ENCODE data around the gene COX6A2.

Gene COX6A2

DNA sequence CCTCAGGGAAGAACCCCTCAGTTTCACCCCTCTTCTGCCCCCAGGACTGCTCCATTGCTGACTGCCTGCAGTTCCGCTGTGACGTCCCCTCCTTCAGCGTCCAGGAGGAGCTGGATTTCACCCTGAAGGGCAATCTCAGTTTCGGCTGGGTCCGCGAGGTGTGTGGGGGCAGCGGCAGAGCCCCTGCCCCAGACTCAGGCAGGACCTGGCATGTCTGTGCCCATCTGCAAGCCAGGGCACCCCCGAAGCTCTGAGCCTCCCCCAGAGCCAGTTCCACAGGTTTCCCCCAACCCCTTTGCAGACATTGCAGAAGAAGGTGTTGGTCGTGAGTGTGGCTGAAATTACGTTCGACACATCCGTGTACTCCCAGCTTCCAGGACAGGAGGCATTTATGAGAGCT lies 4.4 kb downstream of the COX6A2 start:
- Histone ChIP-seq H4K20me1 (ENCODE audit: insufficient read depth) (no peaks in the 10 kb centered on the region), H3K27ac (no peak overlapping the region), H3K36me3 (ENCODE audit: insufficient read depth) (no peaks in the 10 kb centered on the region), H3K79me2 (ENCODE audit: insufficient read depth, low read depth) (no peaks in the 10 kb centered on the region), H2AFZ (ENCODE audit: low read depth) (no peak overlapping the region), H3K4me2 (no peak overlapping the region), H3K27me3 (ENCODE audit: insufficient read depth, low read depth) (no peaks in the 10 kb centered on the region), H3K4me3 (IDR thresholded peaks at IDR 0.05; ENCODE audit: insufficient read depth, low read depth, low read length) (no peak overlapping the region), H3K4me1 (ENCODE audit: low read depth, poor library complexity, severe bottlenecking) (no peaks in the 10 kb centered on the region), H3K9ac (no peak overlapping the region)
- no peak for TF ChIP-seq CTCF (conservative IDR thresholded peaks at IDR 0.05; ENCODE audit: low read depth, low read length)

GRCh38 chr16:31423241-31423640 lies 4.9 kb downstream of the COX6A2 start:
- H3K4me2 ChIP-seq: no peak overlapping the region

DNA sequence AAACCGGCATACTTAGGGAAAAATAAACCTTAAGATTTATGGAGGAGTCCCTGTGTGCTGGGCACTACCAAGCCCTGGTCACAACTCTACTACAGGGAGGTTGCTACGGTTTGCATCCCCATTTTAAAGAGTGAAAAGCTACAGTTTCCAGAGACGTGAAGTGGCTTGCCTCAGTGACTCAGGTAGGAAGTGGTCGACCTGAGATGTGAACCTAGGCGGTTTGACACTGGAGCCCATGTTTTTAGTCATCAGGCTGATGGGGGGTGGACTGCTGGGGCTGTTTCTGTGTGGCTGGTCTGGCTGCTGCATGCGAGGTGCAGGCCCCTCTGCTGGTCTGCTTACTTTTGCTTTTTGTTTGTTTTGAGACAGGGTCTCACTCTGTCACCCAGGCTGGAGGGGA lies 6.6 kb downstream of the COX6A2 start:
- Histone ChIP-seq H3K36me3 (ENCODE audit: insufficient read depth) (no peaks in the 10 kb centered on the region), H3K4me3 (IDR thresholded peaks at IDR 0.05; ENCODE audit: insufficient read depth, low read depth, low read length) (no peak overlapping the region), H2AFZ (ENCODE audit: low read depth) (no peak overlapping the region), H3K4me2 (no peak overlapping the region), H4K20me1 (ENCODE audit: insufficient read depth) (no peaks in the 10 kb centered on the region), H3K4me1 (ENCODE audit: low read depth, poor library complexity, severe bottlenecking) (no peaks in the 10 kb centered on the region), H3K27ac (no peak overlapping the region), H3K79me2 (ENCODE audit: insufficient read depth, low read depth) (no peaks in the 10 kb centered on the region), H3K27me3 (ENCODE audit: insufficient read depth, low read depth) (no peaks in the 10 kb centered on the region), H3K9ac (no peak overlapping the region)
- TF ChIP-seq CTCF (conservative IDR thresholded peaks at IDR 0.05; ENCODE audit: low read depth, low read length): no peak

More at GRCh38 chr16:31423241-31423640, 4.9 kb downstream of the COX6A2 start:
- H3K27me3 ChIP-seq (ENCODE audit: insufficient read depth, low read depth): no peaks in the 10 kb centered on the region
- no peaks in the 10 kb centered on the region for H4K20me1 ChIP-seq (ENCODE audit: insufficient read depth)
- no peaks in the 10 kb centered on the region for H3K79me2 ChIP-seq (ENCODE audit: insufficient read depth, low read depth)
- no peak overlapping the region for H3K4me3 ChIP-seq (IDR thresholded peaks at IDR 0.05; ENCODE audit: insufficient read depth, low read depth, low read length)
- H3K9ac ChIP-seq: no peak overlapping the region
- no peak overlapping the region for H3K27ac ChIP-seq
- no peaks in the 10 kb centered on the region for H3K4me1 ChIP-seq (ENCODE audit: low read depth, poor library complexity, severe bottlenecking)
- TF ChIP-seq CTCF (conservative IDR thresholded peaks at IDR 0.05; ENCODE audit: low read depth, low read length): no peak
- no peak overlapping the region for H2AFZ ChIP-seq (ENCODE audit: low read depth)
- H3K36me3 ChIP-seq (ENCODE audit: insufficient read depth): no peaks in the 10 kb centered on the region

DNA sequence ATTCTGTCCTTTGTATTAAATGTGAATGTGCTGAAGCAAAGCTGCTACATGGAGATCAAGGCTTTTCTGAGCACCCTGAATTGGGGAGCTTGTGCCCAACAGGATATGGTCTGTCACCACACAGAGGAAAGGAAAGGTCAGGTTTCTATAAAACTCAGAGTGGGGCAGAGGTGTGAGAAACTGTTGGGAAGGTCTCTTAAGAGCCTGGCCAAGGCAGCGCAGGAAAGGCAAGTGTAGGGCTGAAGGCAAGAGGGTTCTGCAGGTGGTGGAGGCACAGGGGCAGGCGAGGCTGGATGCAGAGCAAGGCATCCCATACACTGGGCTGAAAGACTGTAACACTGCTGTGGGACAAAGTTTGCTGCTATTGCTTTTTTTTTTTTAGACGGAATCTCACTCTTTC lies 8.1 kb downstream of the COX6A2 start:
- Histone ChIP-seq H4K20me1 (ENCODE audit: insufficient read depth) (no peaks in the 10 kb centered on the region), H3K36me3 (ENCODE audit: insufficient read depth) (no peaks in the 10 kb centered on the region), H3K27ac (no peak overlapping the region), H3K4me2 (no peak overlapping the region), H3K4me1 (ENCODE audit: low read depth, poor library complexity, severe bottlenecking) (no peaks in the 10 kb centered on the region), H3K27me3 (ENCODE audit: insufficient read depth, low read depth) (no peaks in the 10 kb centered on the region), H2AFZ (ENCODE audit: low read depth) (no peak overlapping the region), H3K9ac (no peak overlapping the region), H3K79me2 (ENCODE audit: insufficient read depth, low read depth) (no peaks in the 10 kb centered on the region), H3K4me3 (IDR thresholded peaks at IDR 0.05; ENCODE audit: insufficient read depth, low read depth, low read length) (no peak overlapping the region)
- TF ChIP-seq CTCF (conservative IDR thresholded peaks at IDR 0.05; ENCODE audit: low read depth, low read length): no peak
